K562 (cell line): ENCODE results near the gene RACK1. TPM values are rescaled to one million over a fixed set of nuclear protein-coding genes. Genes with fewer than 3 reads are reported as not detected.

Source experiments
- BACH1 ChIP-seq: fragments of 200-800 bp; sonication (Bioruptor generic); IDR thresholded peaks from 2 replicates; pipeline ENCODE4 v1.6.1; 2016; ENCODE audit warnings: missing genetic modification characterization, missing compliant biosample characterization
- BHLHE40 ChIP-seq: IDR thresholded peaks from 2 replicates; pipeline ENCODE4 v1.6.1; 2011; ENCODE audit warnings: low read length, improper control_type of control experiment
- CREBBP ChIP-seq: IDR thresholded peaks from one replicate; pipeline ENCODE4 v1.6.1; 2012; ENCODE audit warnings: low read depth, mild to moderate bottlenecking, control low read depth, inconsistent platforms, low read length
- CTBP1 ChIP-seq: fragments of 450-650 bp; IDR thresholded peaks from 2 replicates; pipeline ENCODE4 v1.6.1; 2016; ENCODE audit warnings: borderline replicate concordance
- E2F1 ChIP-seq: sonication (generic); formaldehyde crosslinking; IDR thresholded peaks from 2 replicates; pipeline ENCODE4 v1.8.1; 2023; ENCODE audit warnings: mild to moderate bottlenecking, missing genetic modification reagents, moderate library complexity
- GATAD2A ChIP-seq: fragments of 450-650 bp; IDR thresholded peaks from 2 replicates; pipeline ENCODE4 v1.6.1; 2017
- HMGN3 ChIP-seq: IDR thresholded peaks from 2 replicates; pipeline ENCODE4 v1.6.1; 2011; ENCODE audit warnings: borderline replicate concordance, low read depth, mild to moderate bottlenecking, mixed read lengths, low read length; ENCODE audit not compliant: insufficient read length; ENCODE audit errors: extremely low read depth
- HNRNPH1 ChIP-seq: fragments of 200-400 bp; formaldehyde crosslinking; optimal IDR thresholded peaks from 2 replicates; pipeline ENCODE3; 2017; ENCODE audit warnings: low read depth, mild to moderate bottlenecking, low read length, moderate library complexity
- NCOA1 ChIP-seq: fragments of 450-650 bp; IDR thresholded peaks from 2 replicates; pipeline ENCODE4 v1.6.1; 2016; ENCODE audit warnings: low read depth
- NCOA6 ChIP-seq: fragments of 450-650 bp; IDR thresholded peaks from 2 replicates; pipeline ENCODE4 v1.6.1; 2017; ENCODE audit warnings: mild to moderate bottlenecking
- NR4A1 ChIP-seq, 2 experiments: fragments of 250-450 bp in 1 of 2; fragments of 450-650 bp in 1 of 2; sonication (Bioruptor Pico) in 1 of 2; IDR thresholded peaks; 2 replicates each; pipeline versions ENCODE4 v1.4.0 to v1.6.1; 2016 to 2020; ENCODE audit warnings: mild to moderate bottlenecking in 2 of 2, missing compliant biosample characterization in 1 of 2, missing genetic modification characterization in 1 of 2, moderate library complexity in 1 of 2
- POLR3G ChIP-seq: IDR thresholded peaks from 2 replicates; pipeline ENCODE4 v1.6.1; 2011; ENCODE audit not compliant: insufficient read length, insufficient replicate concordance; ENCODE audit errors: extremely low read depth
- PREB ChIP-seq: sonication (generic); formaldehyde crosslinking; IDR thresholded peaks from 2 replicates; pipeline ENCODE4 v1.8.1; 2023; ENCODE audit warnings: mild to moderate bottlenecking, missing genetic modification reagents
- SIN3A ChIP-seq, 2 experiments: fragments of 150-350 bp in 1 of 2; IDR thresholded peaks; 2 replicates each; pipeline ENCODE4 v1.6.1; 2011 to 2016; ENCODE audit warnings: borderline replicate concordance in 2 of 2, low read depth in 2 of 2, low read length in 2 of 2, mild to moderate bottlenecking in 2 of 2, moderate library complexity in 2 of 2; ENCODE audit not compliant: control insufficient read depth in 1 of 2
- SMC3 ChIP-seq: conservative IDR thresholded peaks from 2 replicates; pipeline ENCODE4 v1.6.1; 2011; ENCODE audit warnings: low read depth, low read length, improper control_type of control experiment; ENCODE audit not compliant: insufficient read depth
- SP1 ChIP-seq: sonication (generic); formaldehyde crosslinking; IDR thresholded peaks from 2 replicates; pipeline ENCODE4 v1.8.1; 2022; ENCODE audit warnings: mild to moderate bottlenecking, missing genetic modification reagents
- TAF7 ChIP-seq: fragments of 450-650 bp; IDR thresholded peaks from 2 replicates; pipeline ENCODE4 v1.6.1; 2016; ENCODE audit warnings: missing genetic modification characterization, missing compliant biosample characterization
- WHSC1 ChIP-seq: IDR thresholded peaks from one replicate; pipeline ENCODE4 v1.6.1; 2012; ENCODE audit warnings: low read length, control low read depth, inconsistent platforms
- YY1 ChIP-seq, 3 experiments: IDR thresholded peaks; 2 replicates each; pipeline ENCODE4 v1.6.1; 2011; ENCODE audit warnings: low read length in 2 of 3, mild to moderate bottlenecking in 2 of 3, moderate library complexity in 2 of 3, borderline replicate concordance in 1 of 3, control low read depth in 1 of 3, low read depth in 1 of 3; ENCODE audit not compliant: insufficient read depth in 3 of 3, insufficient replicate concordance in 2 of 3, control insufficient read depth in 1 of 3, insufficient read length in 1 of 3; ENCODE audit errors: extremely low read depth in 1 of 3
- polyA plus RNA-seq, 8 experiments: library from polyadenylated mRNA; depleted of rRNA in 4 of 8; stranded (reverse) in 5 of 8; unstranded in 3 of 8; fragments of >200 nt; fragmentation: Nextera tagmentation in 2 of 8; fragmentation: Illumina TruSeq in 1 of 8; extraction: Ambion mirVana in 2 of 8; extraction: Trizol in 1 of 8; gene quantifications; 2 replicates each; pipeline versions ENCODE4 v1.2.1 to v1.2.3, GENCODE V29; 2011 to 2014; ENCODE audit warnings: inconsistent platforms in 1 of 8, missing spikeins in 1 of 8
- total RNA-seq, 7 experiments: library from RNA; depleted of rRNA in 6 of 7; stranded (reverse); fragments of >200 nt in 6 of 7; fragmentation: Illumina TruSeq in 2 of 7; extraction: Trizol in 2 of 7; gene quantifications; 2 replicates each; pipeline versions ENCODE4 v1.2.1 to v1.2.3, GENCODE V29; 2011 to 2021; ENCODE audit warnings: low replicate concordance in 1 of 7
- TF ChIP-seq, protein P1 (sequence below): fragments of 450-650 bp; IDR thresholded peaks from 2 replicates; pipeline ENCODE4 v1.6.1; 2017; ENCODE audit warnings: antibody characterized with exemption
- TF ChIP-seq, protein P2 (sequence below), 3 experiments: IDR thresholded peaks in 2 of 3; conservative IDR thresholded peaks in 1 of 3; 2 replicates each; pipeline ENCODE4 v1.5.1; 2011 to 2012; ENCODE audit warnings: low read length in 3 of 3, mild to moderate bottlenecking in 3 of 3, control low read depth in 2 of 3, improper control_type of control experiment in 1 of 3, inconsistent platforms in 1 of 3, low read depth in 1 of 3, mixed read lengths in 1 of 3, moderate library complexity in 1 of 3; ENCODE audit not compliant: insufficient read depth in 2 of 3

The RACK1 gene
- total and polyA plus RNA-seq, 9 of the 15 experiments (the other 6 are each of a cell fraction or from before 2014, with no cell fraction given), result 2,303 to 5,311 (median 3,833) TPM

- TF ChIP-seq, protein P1, sequence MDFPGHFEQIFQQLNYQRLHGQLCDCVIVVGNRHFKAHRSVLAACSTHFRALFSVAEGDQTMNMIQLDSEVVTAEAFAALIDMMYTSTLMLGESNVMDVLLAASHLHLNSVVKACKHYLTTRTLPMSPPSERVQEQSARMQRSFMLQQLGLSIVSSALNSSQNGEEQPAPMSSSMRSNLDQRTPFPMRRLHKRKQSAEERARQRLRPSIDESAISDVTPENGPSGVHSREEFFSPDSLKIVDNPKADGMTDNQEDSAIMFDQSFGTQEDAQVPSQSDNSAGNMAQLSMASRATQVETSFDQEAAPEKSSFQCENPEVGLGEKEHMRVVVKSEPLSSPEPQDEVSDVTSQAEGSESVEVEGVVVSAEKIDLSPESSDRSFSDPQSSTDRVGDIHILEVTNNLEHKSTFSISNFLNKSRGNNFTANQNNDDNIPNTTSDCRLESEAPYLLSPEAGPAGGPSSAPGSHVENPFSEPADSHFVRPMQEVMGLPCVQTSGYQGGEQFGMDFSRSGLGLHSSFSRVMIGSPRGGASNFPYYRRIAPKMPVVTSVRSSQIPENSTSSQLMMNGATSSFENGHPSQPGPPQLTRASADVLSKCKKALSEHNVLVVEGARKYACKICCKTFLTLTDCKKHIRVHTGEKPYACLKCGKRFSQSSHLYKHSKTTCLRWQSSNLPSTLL, result no peak
- no peak for TF ChIP-seq SMC3
- TF ChIP-seq YY1 (IDR thresholded peaks at IDR 0.05; ENCODE audit: borderline replicate concordance in 1 of 3, control insufficient read depth in 1 of 3, extremely low read depth in 1 of 3, insufficient read depth in 3 of 3, insufficient read length in 1 of 3, insufficient replicate concordance in 2 of 3, low read depth in 1 of 3, low read length in 2 of 3), result peak in 1 of 3 experiments; percentile 48
- TF ChIP-seq HMGN3, result peak; percentile 33
- no peak; the same call in 1 of the 2 replicates for TF ChIP-seq SP1 (CRISPR knock-in tag)
- TF ChIP-seq BACH1 (tag), result no peak
- TF ChIP-seq GATAD2A, result no peak
- TF ChIP-seq CREBBP, result no peak
- TF ChIP-seq NR4A1 (CRISPR knock-in tag; IDR thresholded peaks at IDR 0.05), result no peak
- TF ChIP-seq NR4A1 (tag; IDR thresholded peaks at IDR 0.05), result no peak
- TF ChIP-seq PREB, result no peak
- TF ChIP-seq, protein P2, sequence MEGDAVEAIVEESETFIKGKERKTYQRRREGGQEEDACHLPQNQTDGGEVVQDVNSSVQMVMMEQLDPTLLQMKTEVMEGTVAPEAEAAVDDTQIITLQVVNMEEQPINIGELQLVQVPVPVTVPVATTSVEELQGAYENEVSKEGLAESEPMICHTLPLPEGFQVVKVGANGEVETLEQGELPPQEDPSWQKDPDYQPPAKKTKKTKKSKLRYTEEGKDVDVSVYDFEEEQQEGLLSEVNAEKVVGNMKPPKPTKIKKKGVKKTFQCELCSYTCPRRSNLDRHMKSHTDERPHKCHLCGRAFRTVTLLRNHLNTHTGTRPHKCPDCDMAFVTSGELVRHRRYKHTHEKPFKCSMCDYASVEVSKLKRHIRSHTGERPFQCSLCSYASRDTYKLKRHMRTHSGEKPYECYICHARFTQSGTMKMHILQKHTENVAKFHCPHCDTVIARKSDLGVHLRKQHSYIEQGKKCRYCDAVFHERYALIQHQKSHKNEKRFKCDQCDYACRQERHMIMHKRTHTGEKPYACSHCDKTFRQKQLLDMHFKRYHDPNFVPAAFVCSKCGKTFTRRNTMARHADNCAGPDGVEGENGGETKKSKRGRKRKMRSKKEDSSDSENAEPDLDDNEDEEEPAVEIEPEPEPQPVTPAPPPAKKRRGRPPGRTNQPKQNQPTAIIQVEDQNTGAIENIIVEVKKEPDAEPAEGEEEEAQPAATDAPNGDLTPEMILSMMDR (IDR thresholded peaks at IDR 0.05 in 2 of 3, conservative IDR thresholded peaks at IDR 0.05 in 1 of 3; ENCODE audit: insufficient read depth in 2 of 3, low read depth in 1 of 3, low read length in 3 of 3), result peak; percentile 39 to 60 (median 46); a peak in 5 of 6 replicates
- no peak for TF ChIP-seq WHSC1
- no peak for TF ChIP-seq E2F1 (CRISPR knock-in tag)
- TF ChIP-seq CTBP1, result peak; percentile 65; the same call in 1 of the 2 replicates
- no peak for TF ChIP-seq HNRNPH1
- peak in 1 of 2 experiments; percentile 61; a peak in 1 of 4 replicates for TF ChIP-seq SIN3A (IDR thresholded peaks at IDR 0.05; ENCODE audit: borderline replicate concordance in 2 of 2, control insufficient read depth in 1 of 2, low read depth in 2 of 2, low read length in 2 of 2)
- TF ChIP-seq BHLHE40, result no peak
- peak; percentile 80 for TF ChIP-seq NCOA6
- TF ChIP-seq NCOA1, result no peak
- no peak for TF ChIP-seq POLR3G
- no peak for TF ChIP-seq TAF7 (tag)
These were observed 26.4 kb downstream of the RACK1 start (continued) for GRCh38 chr5:181217111-181217802.
